ENCODE data around the gene ACSF3. TPM values are rescaled to one million over a fixed set of nuclear protein-coding genes. Genes with fewer than 3 reads are reported as not detected.

Gene ACSF3
- total RNA-seq, 2 donors from 2014 or later = 34.8 to 35.5 TPM

GRCh38 chr16:89201439-89202377 is 108.1 kb downstream of the ACSF3 start:
- Histone ChIP-seq H3K27ac (ENCODE audit: low read depth, low read length) (no peak overlapping the region), H3K9me3 (ENCODE audit: control insufficient read depth, low read length) (peaks cover 6% of the 10 kb centered on the region), H3K4me1 (ENCODE audit: control insufficient read depth, insufficient read depth, low read length) (no peaks in the 10 kb centered on the region), H3K9ac (ENCODE audit: extremely low read depth, low read length, poor library complexity, severe bottlenecking) (no peak overlapping the region), H3K4me3 (ENCODE audit: low read length) (no peak overlapping the region), H3K27me3 (ENCODE audit: control insufficient read depth, insufficient read depth, low read length, poor library complexity, severe bottlenecking) (peaks cover 52% of the 10 kb centered on the region), H3K36me3 (ENCODE audit: control insufficient read depth, insufficient read depth, low read length) (no peaks in the 10 kb centered on the region)
- no peak for TF ChIP-seq CTCF (conservative IDR thresholded peaks at IDR 0.05)
- peak; percentile 98 for DNase-seq
- H3K27me3 Mint-ChIP-seq (ENCODE audit: insufficient read depth) = peaks cover 53% of the 10 kb centered on the region
- WGBS, 2 experiments (ENCODE audit: insufficient coverage in 1 of 2, insufficient read length in 1 of 2) = 1 to 4% methylated on average over 17 to 100 of the region's 111 CpGs
- H3K27ac Mint-ChIP-seq = no peak overlapping the region
- peaks cover 2% of the 10 kb centered on the region for H3K4me1 Mint-ChIP-seq
- peaks cover 8% of the 10 kb centered on the region for H3K9me3 Mint-ChIP-seq
- no peaks in the 10 kb centered on the region for H3K36me3 Mint-ChIP-seq (ENCODE audit: low read depth)
- peak overlapping the region; percentile 50 for H3K4me3 Mint-ChIP-seq

- Mint-ChIP-seq H3K9me3 (peaks cover 8% of the 10 kb centered on the region), H3K27ac (no peak overlapping the region), H3K36me3 (ENCODE audit: low read depth) (no peaks in the 10 kb centered on the region), H3K4me3 (peak overlapping the region; percentile 50), H3K4me1 (peaks cover 2% of the 10 kb centered on the region), H3K27me3 (ENCODE audit: insufficient read depth) (peaks cover 53% of the 10 kb centered on the region)
- no peak for TF ChIP-seq CTCF (conservative IDR thresholded peaks at IDR 0.05)
- no peaks in the 10 kb centered on the region for H3K4me1 ChIP-seq (ENCODE audit: control insufficient read depth, insufficient read depth, low read length)
- H3K9ac ChIP-seq (ENCODE audit: extremely low read depth, low read length, poor library complexity, severe bottlenecking) = no peak overlapping the region
- peaks cover 52% of the 10 kb centered on the region for H3K27me3 ChIP-seq (ENCODE audit: control insufficient read depth, insufficient read depth, low read length, poor library complexity, severe bottlenecking)
- peaks cover 6% of the 10 kb centered on the region for H3K9me3 ChIP-seq (ENCODE audit: control insufficient read depth, low read length)
- H3K36me3 ChIP-seq (ENCODE audit: control insufficient read depth, insufficient read depth, low read length) = no peaks in the 10 kb centered on the region
- WGBS, 2 experiments (ENCODE audit: insufficient coverage in 1 of 2, insufficient read length in 1 of 2) = 53 to 56% methylated on average over 43 to 49 of the region's 49 CpGs
- no peak overlapping the region for H3K27ac ChIP-seq (ENCODE audit: low read depth, low read length)
- DNase-seq = peak; percentile 52
- no peak overlapping the region for H3K4me3 ChIP-seq (ENCODE audit: low read length)
These were observed 109.0 kb downstream of the ACSF3 start for GRCh38 chr16:89202422-89203215.

Other genes with a start within 250 kb of the ACSF3 start
- 10 to 100 TPM; 32.2 to 39.6 TPM for gene GALNS, start 236.9 kb upstream of the ACSF3 start, total RNA-seq
- gene TRAPPC2L, start 236.7 kb upstream of the ACSF3 start, total RNA-seq = 100 to 1,000 TPM; 110 TPM
- not detected for gene PABPN1L, start 227.2 kb upstream of the ACSF3 start, total RNA-seq
- 1 to 10 TPM; 1.0 to 3.1 TPM for gene CBFA2T3, start 116.6 kb upstream of the ACSF3 start, total RNA-seq
- under 1 TPM; 0.11 to 0.15 TPM for gene CDH15, start 77.9 kb downstream of the ACSF3 start, total RNA-seq
- 10 to 100 TPM in 1 of 2 donors, 1 to 10 TPM in 1; 9.7 to 33.9 TPM for gene SLC22A31, start 106.7 kb downstream of the ACSF3 start, total RNA-seq
- 10 to 100 TPM; 13.0 to 16.3 TPM for gene ZNF778, start 123.9 kb downstream of the ACSF3 start, total RNA-seq